ENCODE measurements around the gene SH2D6.

DNA sequence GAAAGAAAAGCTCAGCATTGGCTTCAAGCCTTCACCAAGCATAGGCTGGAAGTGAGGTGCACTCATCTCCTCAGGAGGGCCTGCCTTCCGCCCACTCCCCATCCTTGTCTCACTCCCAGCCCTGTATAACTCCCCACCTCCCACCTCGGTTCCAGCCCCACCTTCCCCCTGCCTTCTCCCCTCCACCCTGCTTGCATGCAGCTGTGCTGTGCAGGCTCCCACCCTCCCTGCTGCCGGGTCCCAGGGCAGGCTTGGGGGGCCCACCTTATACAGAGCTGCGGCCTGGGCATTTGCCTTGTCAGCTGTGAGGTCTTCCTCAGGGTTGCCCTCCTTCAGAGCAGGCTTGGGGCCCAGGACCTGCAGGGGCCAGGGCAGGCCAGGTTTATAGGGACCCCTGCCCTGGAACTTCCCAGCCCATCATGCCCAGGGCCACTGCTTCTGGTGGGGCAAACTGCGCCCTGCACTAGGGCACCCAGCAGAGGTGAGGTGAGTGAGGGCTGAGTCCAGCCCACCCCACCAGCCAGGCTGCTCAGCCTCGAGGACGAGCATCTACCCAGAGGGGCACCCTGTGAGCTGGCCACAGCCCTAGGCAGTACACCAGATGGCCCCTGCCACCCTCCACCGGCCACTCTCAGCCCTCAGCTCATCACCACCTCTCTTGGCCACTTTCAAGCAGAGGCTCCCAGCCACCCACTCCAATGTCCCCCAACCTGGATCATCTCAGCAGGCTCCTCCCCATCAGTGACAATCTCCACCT is 19.9 kb upstream of the SH2D6 start:
- TF ChIP-seq, protein P1, sequence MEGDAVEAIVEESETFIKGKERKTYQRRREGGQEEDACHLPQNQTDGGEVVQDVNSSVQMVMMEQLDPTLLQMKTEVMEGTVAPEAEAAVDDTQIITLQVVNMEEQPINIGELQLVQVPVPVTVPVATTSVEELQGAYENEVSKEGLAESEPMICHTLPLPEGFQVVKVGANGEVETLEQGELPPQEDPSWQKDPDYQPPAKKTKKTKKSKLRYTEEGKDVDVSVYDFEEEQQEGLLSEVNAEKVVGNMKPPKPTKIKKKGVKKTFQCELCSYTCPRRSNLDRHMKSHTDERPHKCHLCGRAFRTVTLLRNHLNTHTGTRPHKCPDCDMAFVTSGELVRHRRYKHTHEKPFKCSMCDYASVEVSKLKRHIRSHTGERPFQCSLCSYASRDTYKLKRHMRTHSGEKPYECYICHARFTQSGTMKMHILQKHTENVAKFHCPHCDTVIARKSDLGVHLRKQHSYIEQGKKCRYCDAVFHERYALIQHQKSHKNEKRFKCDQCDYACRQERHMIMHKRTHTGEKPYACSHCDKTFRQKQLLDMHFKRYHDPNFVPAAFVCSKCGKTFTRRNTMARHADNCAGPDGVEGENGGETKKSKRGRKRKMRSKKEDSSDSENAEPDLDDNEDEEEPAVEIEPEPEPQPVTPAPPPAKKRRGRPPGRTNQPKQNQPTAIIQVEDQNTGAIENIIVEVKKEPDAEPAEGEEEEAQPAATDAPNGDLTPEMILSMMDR (IDR thresholded peaks at IDR 0.05) = no peak
- TF ChIP-seq POLR2A (IDR thresholded peaks at IDR 0.05) = no peak
